GM12878 (cell line): ENCODE data around the gene CNTNAP5. TPM values are rescaled to one million over a fixed set of nuclear protein-coding genes. Genes with fewer than 3 reads are reported as not detected.

Experiments
- ATAC-seq: fragments of 200-7000 bp; cut with Tn5 transposase; 3 replicates; pipeline ENCODE4 v1.9.1; 2020; ENCODE audit warnings: mild to moderate bottlenecking, moderate library complexity
- BruUV-seq: library from RNA; stranded (reverse); fragments of 400-500 nt; replicated peaks from 2 replicates; lab custom pipeline; 2021; lab: Mats Ljungman, UMichigan
- CTCF ChIA-PET: fragments of 300-600 bp; sonication (Branson Sonifier 250); formaldehyde crosslinking; extraction: SDS; loops from one replicate; lab custom pipeline; 2021; ENCODE audit warnings: inconsistent platforms; lab: Yijun Ruan, JAX
- POLR2A ChIA-PET: fragments of 350-600 bp; formaldehyde crosslinking; extraction: SDS; loops from one replicate; lab custom pipeline; 2021; ENCODE audit warnings: inconsistent platforms; lab: Charles Lee
- RAD21 ChIA-PET: fragments of 300-600 bp; sonication (Branson Sonifier 250); formaldehyde crosslinking; loops from one replicate; lab custom pipeline; 2023; ENCODE audit warnings: antibody characterized with exemption; ENCODE audit not compliant: unreplicated experiment; lab: Charles Lee
- SMC1A ChIA-PET: fragments of 300-600 bp; sonication (Branson Sonifier 250); formaldehyde crosslinking; loops from one replicate; lab custom pipeline; 2023; ENCODE audit not compliant: unreplicated experiment, uncharacterized antibody; lab: Charles Lee
- DNase-seq: peaks from one replicate; pipeline ENCODE4 v3.0.0-alpha.2; 2011; ENCODE audit warnings: low read depth, low spot score
- FAIRE-seq: peaks from 3 replicates; lab custom pipeline; 2011; peaks lifted over from hg19 to GRCh38; lab: Jason Lieb, UNC
- H2AFZ ChIP-seq: 2 replicates; pipeline ENCODE4 v1.6.0; 2011; ENCODE audit warnings: low read depth, low read length, control low read depth; ENCODE audit not compliant: control insufficient read depth
- H3K27ac ChIP-seq: 2 replicates; pipeline ENCODE4 v1.5.1; 2011; ENCODE audit warnings: control low read depth; ENCODE audit not compliant: control insufficient read depth, insufficient read depth
- H3K27me3 ChIP-seq, 2 experiments: replicated peaks in 1 of 2; 2 replicates each; pipeline versions ENCODE4 v1.6.0 to v1.6.1; 2011; ENCODE audit warnings: low read length in 1 of 2; ENCODE audit not compliant: control insufficient read depth in 2 of 2, insufficient read depth in 2 of 2
- H3K36me3 ChIP-seq, 2 experiments: 2 replicates each; pipeline ENCODE4 v1.5.1; 2011; ENCODE audit warnings: low read length in 1 of 2; ENCODE audit not compliant: control insufficient read depth in 2 of 2, insufficient read depth in 2 of 2
- H3K4me1 ChIP-seq: 2 replicates; pipeline ENCODE4 v1.6.1; 2011; ENCODE audit warnings: mild to moderate bottlenecking, low read length, moderate library complexity, mixed read lengths; ENCODE audit not compliant: control insufficient read depth, insufficient read depth
- H3K4me2 ChIP-seq: 2 replicates; pipeline ENCODE4 v1.6.0; 2011; ENCODE audit warnings: control low read depth; ENCODE audit not compliant: control insufficient read depth, insufficient read depth
- H3K4me3 ChIP-seq: fragments of 200-600 bp; sonication (generic); 2 replicates; pipeline ENCODE4 v1.5.1; 2016
- H3K79me2 ChIP-seq: 2 replicates; pipeline ENCODE4 v1.6.0; 2011; ENCODE audit warnings: low read length; ENCODE audit not compliant: control insufficient read depth, insufficient read depth
- H3K9ac ChIP-seq: 2 replicates; pipeline ENCODE4 v1.8.0; 2011; ENCODE audit warnings: low read length, control low read depth, mixed read lengths; ENCODE audit not compliant: control insufficient read depth, insufficient read depth
- H3K9me3 ChIP-seq: replicated peaks from 3 replicates; pipeline ENCODE4 v1.5.1; 2011; ENCODE audit warnings: mild to moderate bottlenecking, low read length; ENCODE audit not compliant: control insufficient read depth, insufficient read depth
- H4K20me1 ChIP-seq: 2 replicates; pipeline ENCODE4 v1.6.0; 2011; ENCODE audit not compliant: control insufficient read depth, insufficient read depth
- BHLHE40 ChIP-seq, 2 experiments: fragments of 450-650 bp in 1 of 2; IDR thresholded peaks; 2 replicates each; pipeline ENCODE4 v1.6.1; 2011 to 2017; ENCODE audit warnings: low read depth in 2 of 2, borderline replicate concordance in 1 of 2, improper control_type of control experiment in 1 of 2, low read length in 1 of 2, mild to moderate bottlenecking in 1 of 2
- BMI1 ChIP-seq: fragments of 450-650 bp; IDR thresholded peaks from 2 replicates; pipeline ENCODE4 v1.6.1; 2016; ENCODE audit warnings: mild to moderate bottlenecking, moderate library complexity, borderline replicate concordance
- CBX5 ChIP-seq: sonication (generic); IDR thresholded peaks from 2 replicates; pipeline ENCODE4 v1.6.1; 2016; ENCODE audit warnings: low read depth, moderate library complexity, mild to moderate bottlenecking, inconsistent platforms
- DPF2 ChIP-seq: fragments of 450-650 bp; IDR thresholded peaks from 2 replicates; pipeline ENCODE4 v1.6.1; 2017; ENCODE audit warnings: mild to moderate bottlenecking
- FOXK2 ChIP-seq: fragments of 450-650 bp; IDR thresholded peaks from 2 replicates; pipeline ENCODE4 v1.6.1; 2017; ENCODE audit warnings: mild to moderate bottlenecking, moderate library complexity
- GATAD2B ChIP-seq: fragments of 450-650 bp; conservative IDR thresholded peaks from 2 replicates; pipeline ENCODE4 v1.6.1; 2017; ENCODE audit warnings: low read depth, mild to moderate bottlenecking, moderate library complexity
- HDGF ChIP-seq: fragments of 450-650 bp; IDR thresholded peaks from 2 replicates; pipeline ENCODE4 v1.6.1; 2016; ENCODE audit warnings: antibody characterized with exemption
- RUNX3 ChIP-seq: IDR thresholded peaks from 2 replicates; pipeline ENCODE4 v1.6.1; 2012; ENCODE audit warnings: low read length, inconsistent platforms
- SPI1 ChIP-seq: IDR thresholded peaks from 2 replicates; pipeline ENCODE4 v1.6.1; 2011; ENCODE audit warnings: low read depth, mild to moderate bottlenecking, low read length, moderate library complexity, borderline replicate concordance; ENCODE audit not compliant: insufficient read depth
- TCF3 ChIP-seq: IDR thresholded peaks from 2 replicates; pipeline ENCODE4 v1.6.1; 2012; ENCODE audit warnings: low read depth, mild to moderate bottlenecking, low read length, borderline replicate concordance; ENCODE audit not compliant: insufficient read depth
- ZNF207 ChIP-seq: fragments of 450-650 bp; IDR thresholded peaks from 2 replicates; pipeline ENCODE4 v1.6.1; 2014; ENCODE audit warnings: antibody characterized with exemption, mild to moderate bottlenecking, borderline replicate concordance
- WGBS: methylation state at CpG from one replicate; pipeline ENCODE4 v1.1.6; 2016; ENCODE audit warnings: low lambda C conversion rate; ENCODE audit not compliant: insufficient replicate concordance, insufficient coverage; ENCODE audit errors: missing lambda C conversion rate; 5-methylcytosine and 5-hydroxymethylcytosine counted together
- in situ Hi-C: fragments of 300-500 bp; cut with MboI; formaldehyde crosslinking; loops from 9 replicates; pipeline ENCODE4 v1.14.3; 2018; ENCODE audit warnings: mixed read lengths
- intact Hi-C: fragments of 100-400 bp; cut with micrococcal nuclease; formaldehyde crosslinking; loops from one replicate; pipeline ENCODE4 v1.14.2; 2022; ENCODE audit not compliant: unreplicated experiment
- polyA plus RNA-seq, 11 experiments: library from polyadenylated mRNA; depleted of rRNA in 4 of 11; unstranded in 6 of 11; stranded (reverse) in 5 of 11; fragments of >200 nt; fragmentation: Nextera tagmentation in 4 of 11; fragmentation: Illumina TruSeq in 1 of 11; extraction: Ambion mirVana in 4 of 11; extraction: Trizol in 1 of 11; gene quantifications; 1 replicate in 1 of 11; 2 replicates in 10 of 11; pipeline versions ENCODE4 v1.2.1 to v1.2.3, GENCODE V29; 2011 to 2016; ENCODE audit warnings: inconsistent platforms in 2 of 11, missing spikeins in 2 of 11, low read depth in 1 of 11
- total RNA-seq, 4 experiments: library from RNA; depleted of rRNA in 3 of 4; stranded (reverse); fragments of >200 nt in 3 of 4; fragmentation: Illumina TruSeq in 1 of 4; extraction: Trizol in 1 of 4; gene quantifications; 2 replicates each; pipeline versions ENCODE4 v1.2.1 to v1.2.3, GENCODE V29; 2013 to 2021
- TF ChIP-seq, protein P1 (sequence below): fragments of 450-650 bp; IDR thresholded peaks from 2 replicates; pipeline ENCODE4 v1.6.1; 2017; ENCODE audit warnings: mild to moderate bottlenecking
- TF ChIP-seq, protein P2 (sequence below): fragments of 450-650 bp; IDR thresholded peaks from 2 replicates; pipeline ENCODE4 v1.6.1; 2016; ENCODE audit warnings: mild to moderate bottlenecking
- TF ChIP-seq, protein P3 (sequence below): fragments of 450-650 bp; IDR thresholded peaks from 2 replicates; pipeline ENCODE4 v1.6.1; 2014; ENCODE audit warnings: mild to moderate bottlenecking
- TF ChIP-seq, protein P4 (sequence below): IDR thresholded peaks from 2 replicates; pipeline ENCODE4 v1.6.1; 2012; ENCODE audit warnings: low read depth, low read length, improper control_type of control experiment

CNTNAP5 gene
- total and polyA plus RNA-seq, 10 of the 15 experiments (the other 5 are each of a cell fraction or from before 2014, with no cell fraction given), result not detected

DNA sequence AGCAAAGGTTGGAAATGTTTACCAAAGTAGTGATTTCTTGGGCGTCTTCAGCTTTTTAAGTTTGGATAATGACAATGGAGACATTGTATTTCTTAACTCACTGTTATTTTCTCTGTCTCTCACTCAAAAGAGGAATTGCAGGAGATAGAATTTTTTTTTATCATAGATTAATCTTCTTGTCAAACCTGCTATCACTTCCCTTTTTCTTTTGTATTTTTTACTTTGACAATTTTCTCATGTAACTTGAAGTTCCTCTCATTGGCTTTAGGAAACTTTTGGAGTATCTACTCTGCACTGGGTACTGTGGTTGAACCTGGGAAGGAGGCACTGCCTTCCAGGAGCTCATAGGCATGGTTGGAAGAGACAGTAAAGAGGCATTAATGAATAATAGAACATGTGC, 489.1 kb downstream of the CNTNAP5 start:
- intact Hi-C loops, result no loop called here
- CTCF ChIA-PET, result no interaction called here

More for the DNA sequence above, 489.1 kb downstream of the CNTNAP5 start:
- Histone ChIP-seq H3K9me3 (no peaks in the 10 kb centered on the region), H3K4me1 (no peaks in the 10 kb centered on the region), H3K4me3 (no peak overlapping the region), H3K79me2 (no peaks in the 10 kb centered on the region), H3K27ac (no peak overlapping the region), H4K20me1 (no peaks in the 10 kb centered on the region), H3K4me2 (no peak overlapping the region), H3K9ac (no peak overlapping the region), H3K36me3 (no peaks in the 10 kb centered on the region), H2AFZ (no peak overlapping the region), H3K27me3 (no peaks in the 10 kb centered on the region)
- POLR2A ChIA-PET, result no interaction called here
- WGBS, result 0% methylated on average over 1 of the region's 1 CpG
- ATAC-seq (no peak), DNase-seq (no peak), FAIRE-seq (no peak)
- BruUV-seq, result no TSS peak
- RAD21 ChIA-PET, result no interaction called here
- no peak for TF ChIP-seq BMI1
- no peak for TF ChIP-seq CBX5
- no peak for TF ChIP-seq HDGF
- TF ChIP-seq RUNX3, result no peak
- no peak for TF ChIP-seq BHLHE40 (IDR thresholded peaks at IDR 0.05; ENCODE audit: borderline replicate concordance in 1 of 2, low read depth in 2 of 2, low read length in 1 of 2)
- TF ChIP-seq TCF3, result no peak
- no peak for TF ChIP-seq FOXK2
- TF ChIP-seq, protein P1, sequence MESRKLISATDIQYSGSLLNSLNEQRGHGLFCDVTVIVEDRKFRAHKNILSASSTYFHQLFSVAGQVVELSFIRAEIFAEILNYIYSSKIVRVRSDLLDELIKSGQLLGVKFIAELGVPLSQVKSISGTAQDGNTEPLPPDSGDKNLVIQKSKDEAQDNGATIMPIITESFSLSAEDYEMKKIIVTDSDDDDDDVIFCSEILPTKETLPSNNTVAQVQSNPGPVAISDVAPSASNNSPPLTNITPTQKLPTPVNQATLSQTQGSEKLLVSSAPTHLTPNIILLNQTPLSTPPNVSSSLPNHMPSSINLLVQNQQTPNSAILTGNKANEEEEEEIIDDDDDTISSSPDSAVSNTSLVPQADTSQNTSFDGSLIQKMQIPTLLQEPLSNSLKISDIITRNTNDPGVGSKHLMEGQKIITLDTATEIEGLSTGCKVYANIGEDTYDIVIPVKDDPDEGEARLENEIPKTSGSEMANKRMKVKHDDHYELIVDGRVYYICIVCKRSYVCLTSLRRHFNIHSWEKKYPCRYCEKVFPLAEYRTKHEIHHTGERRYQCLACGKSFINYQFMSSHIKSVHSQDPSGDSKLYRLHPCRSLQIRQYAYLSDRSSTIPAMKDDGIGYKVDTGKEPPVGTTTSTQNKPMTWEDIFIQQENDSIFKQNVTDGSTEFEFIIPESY, result no peak
- no peak for TF ChIP-seq GATAD2B
- TF ChIP-seq SPI1, result no peak
- TF ChIP-seq ZNF207, result no peak
- TF ChIP-seq, protein P2, sequence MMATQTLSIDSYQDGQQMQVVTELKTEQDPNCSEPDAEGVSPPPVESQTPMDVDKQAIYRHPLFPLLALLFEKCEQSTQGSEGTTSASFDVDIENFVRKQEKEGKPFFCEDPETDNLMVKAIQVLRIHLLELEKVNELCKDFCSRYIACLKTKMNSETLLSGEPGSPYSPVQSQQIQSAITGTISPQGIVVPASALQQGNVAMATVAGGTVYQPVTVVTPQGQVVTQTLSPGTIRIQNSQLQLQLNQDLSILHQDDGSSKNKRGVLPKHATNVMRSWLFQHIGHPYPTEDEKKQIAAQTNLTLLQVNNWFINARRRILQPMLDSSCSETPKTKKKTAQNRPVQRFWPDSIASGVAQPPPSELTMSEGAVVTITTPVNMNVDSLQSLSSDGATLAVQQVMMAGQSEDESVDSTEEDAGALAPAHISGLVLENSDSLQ, result no peak
- TF ChIP-seq, protein P3, sequence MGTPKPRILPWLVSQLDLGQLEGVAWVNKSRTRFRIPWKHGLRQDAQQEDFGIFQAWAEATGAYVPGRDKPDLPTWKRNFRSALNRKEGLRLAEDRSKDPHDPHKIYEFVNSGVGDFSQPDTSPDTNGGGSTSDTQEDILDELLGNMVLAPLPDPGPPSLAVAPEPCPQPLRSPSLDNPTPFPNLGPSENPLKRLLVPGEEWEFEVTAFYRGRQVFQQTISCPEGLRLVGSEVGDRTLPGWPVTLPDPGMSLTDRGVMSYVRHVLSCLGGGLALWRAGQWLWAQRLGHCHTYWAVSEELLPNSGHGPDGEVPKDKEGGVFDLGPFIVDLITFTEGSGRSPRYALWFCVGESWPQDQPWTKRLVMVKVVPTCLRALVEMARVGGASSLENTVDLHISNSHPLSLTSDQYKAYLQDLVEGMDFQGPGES, result no peak
- no peak for TF ChIP-seq DPF2
- TF ChIP-seq, protein P4, sequence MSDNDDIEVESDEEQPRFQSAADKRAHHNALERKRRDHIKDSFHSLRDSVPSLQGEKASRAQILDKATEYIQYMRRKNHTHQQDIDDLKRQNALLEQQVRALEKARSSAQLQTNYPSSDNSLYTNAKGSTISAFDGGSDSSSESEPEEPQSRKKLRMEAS, result no peak
- in situ Hi-C loops, result no loop called here
- SMC1A ChIA-PET, result no interaction called here
